Measurements from ENCODE around the gene ETV5. TPM values are rescaled to one million over a fixed set of nuclear protein-coding genes. Genes with fewer than 3 reads are reported as not detected.

Gene ETV5
- total RNA-seq, 1 donor from 2014 or later, result 29.7 TPM

DNA sequence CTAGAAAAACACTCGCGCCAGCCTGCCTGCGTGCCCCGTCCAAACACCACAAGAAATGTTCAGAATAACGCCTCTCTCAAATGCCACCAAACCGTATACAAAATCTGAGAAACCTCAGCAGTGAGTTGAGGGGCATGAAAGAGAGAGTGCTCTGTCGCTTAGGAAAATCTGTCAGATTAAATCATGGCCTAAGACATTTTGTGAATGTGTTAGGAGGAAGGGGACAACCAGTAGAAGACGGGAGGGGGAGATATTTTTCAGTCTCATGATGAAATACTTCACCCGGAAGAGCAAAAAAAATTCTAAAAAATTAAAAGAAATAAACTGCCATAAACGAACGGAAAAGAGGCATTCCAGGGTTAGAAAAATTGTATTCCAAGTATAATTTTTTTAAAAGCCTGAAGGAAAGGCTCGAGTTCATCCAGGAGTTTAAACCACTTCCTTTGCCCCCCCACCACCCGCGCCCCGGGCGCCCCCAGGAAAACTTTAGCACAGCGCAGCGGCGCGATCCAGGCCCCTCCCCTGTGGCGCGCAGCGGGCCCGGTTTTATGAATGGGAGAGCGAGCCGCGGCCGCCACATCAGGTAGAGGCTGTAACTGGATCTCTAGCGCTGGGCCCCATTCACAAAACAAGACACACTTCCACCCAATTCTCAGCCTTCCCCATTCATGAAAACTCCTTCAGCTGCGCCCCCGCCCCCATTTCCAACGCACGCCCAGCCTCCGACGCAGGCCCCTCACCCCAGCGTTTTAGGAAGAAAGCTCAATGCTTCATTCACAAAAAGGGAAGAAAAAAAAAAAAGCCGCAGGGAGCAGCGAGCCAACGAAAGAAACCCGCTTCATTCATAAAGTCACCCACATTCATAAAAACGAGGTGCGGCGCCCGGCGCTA is 1.4 kb downstream of the ETV5 start:
- H3K27me3 Mint-ChIP-seq (ENCODE audit: low read depth), result peaks cover 48% of the 10 kb centered on the region
- TF ChIP-seq, protein P1, sequence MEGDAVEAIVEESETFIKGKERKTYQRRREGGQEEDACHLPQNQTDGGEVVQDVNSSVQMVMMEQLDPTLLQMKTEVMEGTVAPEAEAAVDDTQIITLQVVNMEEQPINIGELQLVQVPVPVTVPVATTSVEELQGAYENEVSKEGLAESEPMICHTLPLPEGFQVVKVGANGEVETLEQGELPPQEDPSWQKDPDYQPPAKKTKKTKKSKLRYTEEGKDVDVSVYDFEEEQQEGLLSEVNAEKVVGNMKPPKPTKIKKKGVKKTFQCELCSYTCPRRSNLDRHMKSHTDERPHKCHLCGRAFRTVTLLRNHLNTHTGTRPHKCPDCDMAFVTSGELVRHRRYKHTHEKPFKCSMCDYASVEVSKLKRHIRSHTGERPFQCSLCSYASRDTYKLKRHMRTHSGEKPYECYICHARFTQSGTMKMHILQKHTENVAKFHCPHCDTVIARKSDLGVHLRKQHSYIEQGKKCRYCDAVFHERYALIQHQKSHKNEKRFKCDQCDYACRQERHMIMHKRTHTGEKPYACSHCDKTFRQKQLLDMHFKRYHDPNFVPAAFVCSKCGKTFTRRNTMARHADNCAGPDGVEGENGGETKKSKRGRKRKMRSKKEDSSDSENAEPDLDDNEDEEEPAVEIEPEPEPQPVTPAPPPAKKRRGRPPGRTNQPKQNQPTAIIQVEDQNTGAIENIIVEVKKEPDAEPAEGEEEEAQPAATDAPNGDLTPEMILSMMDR (IDR thresholded peaks at IDR 0.05; ENCODE audit: unreplicated experiment), result no peak
- peak overlapping the region; percentile 94 for H3K27ac Mint-ChIP-seq
- no peaks in the 10 kb centered on the region for H3K9me3 Mint-ChIP-seq
- DNase-seq (ENCODE audit: low spot score in 2 of 2, unreplicated experiment in 2 of 2), result peak; percentile 62 to 77
- H3K36me3 Mint-ChIP-seq, result peaks cover 2% of the 10 kb centered on the region
- peak overlapping the region; percentile 85 for H3K4me3 Mint-ChIP-seq
- H3K4me1 Mint-ChIP-seq, result peaks cover 48% of the 10 kb centered on the region

DNA sequence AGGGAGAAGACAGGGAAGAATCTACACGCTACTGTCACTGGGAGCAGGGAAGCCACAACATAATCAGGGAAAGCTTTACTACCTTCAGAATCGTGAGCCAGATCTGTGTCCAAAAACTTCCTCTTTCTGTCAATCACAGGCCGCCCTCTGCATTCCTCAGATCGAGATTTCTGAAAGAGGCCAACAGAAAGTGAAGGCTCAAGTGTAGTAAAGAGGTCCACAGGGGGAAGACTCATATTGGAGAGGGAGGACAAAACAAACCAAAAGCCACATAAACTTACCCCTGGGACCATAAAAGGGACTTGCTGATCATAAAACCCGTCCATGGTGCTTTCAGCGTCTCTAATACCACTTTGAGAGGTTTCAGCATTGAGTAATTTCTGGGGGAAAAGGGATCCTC is 3.3 kb downstream of the ETV5 start:
- H3K4me1 Mint-ChIP-seq, result peaks cover 37% of the 10 kb centered on the region
- peaks cover 2% of the 10 kb centered on the region for H3K36me3 Mint-ChIP-seq
- DNase-seq (ENCODE audit: low spot score in 2 of 2, unreplicated experiment in 2 of 2), result no peak
- no peak overlapping the region for H3K4me3 Mint-ChIP-seq
- H3K27ac Mint-ChIP-seq, result peak overlapping the region; percentile 26
- H3K9me3 Mint-ChIP-seq, result no peaks in the 10 kb centered on the region
- H3K27me3 Mint-ChIP-seq (ENCODE audit: low read depth), result peaks cover 29% of the 10 kb centered on the region
- TF ChIP-seq, protein P1 (IDR thresholded peaks at IDR 0.05; ENCODE audit: unreplicated experiment), result no peak

DNA sequence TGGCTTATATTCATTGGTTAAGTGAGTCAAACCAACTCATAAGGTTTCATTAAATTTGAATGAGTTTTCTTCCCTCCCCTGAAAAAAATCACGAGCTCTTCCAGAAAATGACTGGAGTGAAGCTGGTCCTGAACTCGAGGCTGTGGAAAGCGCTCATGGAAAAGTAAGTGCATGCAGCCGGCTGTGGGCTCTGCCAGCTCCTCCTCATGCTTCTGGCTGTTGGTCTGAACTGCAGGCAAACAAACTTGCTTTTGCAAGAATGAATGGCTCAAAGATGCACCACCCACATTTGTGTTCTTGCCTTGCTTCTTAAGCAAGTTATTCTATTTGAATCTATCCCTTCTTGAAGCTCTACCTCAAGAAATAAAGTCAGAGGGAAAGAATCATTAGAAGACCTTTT is 6.2 kb downstream of the ETV5 start:
- TF ChIP-seq, protein P1 (IDR thresholded peaks at IDR 0.05; ENCODE audit: unreplicated experiment), result no peak
- H3K27me3 Mint-ChIP-seq (ENCODE audit: low read depth), result peaks cover 42% of the 10 kb centered on the region
- H3K4me3 Mint-ChIP-seq, result no peak overlapping the region
- peaks cover 52% of the 10 kb centered on the region for H3K4me1 Mint-ChIP-seq
- no peak overlapping the region for H3K27ac Mint-ChIP-seq
- no peaks in the 10 kb centered on the region for H3K9me3 Mint-ChIP-seq
- peaks cover 2% of the 10 kb centered on the region for H3K36me3 Mint-ChIP-seq
- no peak for DNase-seq (ENCODE audit: low spot score in 2 of 2, unreplicated experiment in 2 of 2)

DNA sequence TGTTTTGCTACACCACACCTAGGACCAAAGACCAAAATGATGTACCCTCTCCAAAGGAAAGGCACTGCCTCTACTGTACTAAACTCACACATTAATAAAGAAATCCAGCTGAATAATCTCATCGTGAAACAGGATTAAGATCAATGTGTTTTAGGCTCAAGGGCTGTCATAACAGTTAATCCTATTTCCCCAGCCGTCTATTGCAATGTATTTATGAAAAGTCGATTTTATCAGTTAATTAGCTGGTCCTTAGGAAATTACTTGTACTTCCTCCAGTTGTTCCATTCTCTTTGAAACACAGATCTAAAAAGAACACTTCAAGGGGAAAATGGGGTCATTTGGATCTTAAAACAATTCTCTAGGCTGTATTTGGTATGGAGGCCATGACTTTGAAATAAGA is 8.5 kb downstream of the ETV5 start:
- no peaks in the 10 kb centered on the region for H3K9me3 Mint-ChIP-seq
- H3K36me3 Mint-ChIP-seq, result peaks cover 2% of the 10 kb centered on the region
- H3K4me1 Mint-ChIP-seq, result peaks cover 67% of the 10 kb centered on the region
- peaks cover 27% of the 10 kb centered on the region for H3K27me3 Mint-ChIP-seq (ENCODE audit: low read depth)
- TF ChIP-seq, protein P1 (IDR thresholded peaks at IDR 0.05; ENCODE audit: unreplicated experiment), result no peak
- no peak for DNase-seq (ENCODE audit: low spot score in 2 of 2, unreplicated experiment in 2 of 2)
- H3K4me3 Mint-ChIP-seq, result no peak overlapping the region
- H3K27ac Mint-ChIP-seq, result no peak overlapping the region

DNA sequence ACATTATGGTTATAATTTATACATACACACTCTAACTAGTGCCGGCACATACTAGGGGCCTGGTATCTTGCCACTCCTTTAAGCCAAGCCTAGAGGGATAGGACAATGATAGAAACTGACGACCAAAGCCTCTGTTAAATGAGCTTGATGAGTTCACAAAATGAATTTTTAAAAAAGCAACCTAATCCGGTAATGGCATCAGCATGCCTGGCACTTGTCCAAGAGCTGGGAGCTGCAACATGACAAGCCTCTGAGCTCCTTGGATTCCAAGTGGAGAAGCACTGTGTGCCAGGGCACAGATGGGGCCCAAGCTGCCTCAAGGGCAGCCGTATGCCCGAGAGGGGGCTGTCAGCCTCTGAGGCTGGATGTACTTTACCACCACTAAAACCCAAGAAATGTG is 9.7 kb downstream of the ETV5 start:
- peak; percentile 47 to 66 for DNase-seq (ENCODE audit: low spot score in 2 of 2, unreplicated experiment in 2 of 2)
- TF ChIP-seq, protein P1 (IDR thresholded peaks at IDR 0.05; ENCODE audit: unreplicated experiment), result no peak
- Mint-ChIP-seq H3K27ac (peak overlapping the region; percentile 72), H3K9me3 (no peaks in the 10 kb centered on the region), H3K36me3 (peaks cover 2% of the 10 kb centered on the region), H3K4me3 (peak overlapping the region; percentile 10), H3K4me1 (peaks cover 68% of the 10 kb centered on the region), H3K27me3 (ENCODE audit: low read depth) (peaks cover 23% of the 10 kb centered on the region)

All from mesothelial cell of epicardium (in vitro differentiated cells).